GM04503 (cell line): ENCODE measurements around the gene CCNI2.
A peak's percentile ranks its signal among the peaks of the same experiment; 100 is the strongest.

Experiments used
- DNase-seq: peaks from one replicate; pipeline ENCODE4 v3.0.0-alpha.2; 2012; ENCODE audit warnings: low read depth

CCNI2 gene

GRCh38 chr5:132746954-132747615 is at the start of gene CCNI2:
CCNI2 (plus strand) TSS chr5:132747426; CDS start chr5:132747496, 70 bp downstream.
- DNase-seq = no peak

- no peak for DNase-seq
Observed at GRCh38 chr5:132704875-132705274, 42.4 kb upstream of the CCNI2 start.

- no peak for DNase-seq
Observed at GRCh38 chr5:132708645-132709044, 38.6 kb upstream of the CCNI2 start.

GRCh38 chr5:132714456-132715307 is 32.5 kb upstream of the CCNI2 start:
- no peak for DNase-seq

GRCh38 chr5:132718544-132719312 is 28.5 kb upstream of the CCNI2 start:
- DNase-seq = no peak

- DNase-seq = no peak
Observed at GRCh38 chr5:132725745-132726144, 21.5 kb upstream of the CCNI2 start.

GRCh38 chr5:132729896-132730295 is 17.3 kb upstream of the CCNI2 start:
- DNase-seq = no peak

GRCh38 chr5:132733499-132734148 is 13.6 kb upstream of the CCNI2 start:
- no peak for DNase-seq

- DNase-seq = no peak
Observed at GRCh38 chr5:132734687-132735086, 12.5 kb upstream of the CCNI2 start.

- peak; percentile 70 for DNase-seq
Observed at GRCh38 chr5:132736853-132737833, 10.1 kb upstream of the CCNI2 start, which contains the start of gene KIF3A. KIF3A (minus strand) TSS chr5:132737546; CDS start chr5:132737419, 127 bp downstream.

- no peak for DNase-seq
Observed at GRCh38 chr5:132737982-132738681, 9.1 kb upstream of the CCNI2 start.

- no peak for DNase-seq
Observed at GRCh38 chr5:132739232-132739631, 8.0 kb upstream of the CCNI2 start.

GRCh38 chr5:132742158-132742557 is 5.1 kb upstream of the CCNI2 start:
- DNase-seq = no peak

- DNase-seq = no peak
Observed at GRCh38 chr5:132742626-132743025, 4.6 kb upstream of the CCNI2 start.

- no peak for DNase-seq
Observed at GRCh38 chr5:132744659-132745058, 2.6 kb upstream of the CCNI2 start.

GRCh38 chr5:132746592-132746953 is 653 bp upstream of the CCNI2 start:
- no peak for DNase-seq

GRCh38 chr5:132747616-132748440 is 602 bp downstream of the CCNI2 start:
- DNase-seq = no peak

GRCh38 chr5:132748522-132749000 is 1.3 kb downstream of the CCNI2 start:
- no peak for DNase-seq

GRCh38 chr5:132749506-132749905 is 2.3 kb downstream of the CCNI2 start:
- no peak for DNase-seq
